Measurements from ENCODE around the gene PQBP1.
"Not testable (repeated sequence)": the region's sequence is repeated elsewhere in the genome, so short reads cannot be mapped to it uniquely, and the experiment has no call there.

PQBP1 gene, protein sequence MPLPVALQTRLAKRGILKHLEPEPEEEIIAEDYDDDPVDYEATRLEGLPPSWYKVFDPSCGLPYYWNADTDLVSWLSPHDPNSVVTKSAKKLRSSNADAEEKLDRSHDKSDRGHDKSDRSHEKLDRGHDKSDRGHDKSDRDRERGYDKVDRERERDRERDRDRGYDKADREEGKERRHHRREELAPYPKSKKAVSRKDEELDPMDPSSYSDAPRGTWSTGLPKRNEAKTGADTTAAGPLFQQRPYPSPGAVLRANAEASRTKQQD

DNA sequence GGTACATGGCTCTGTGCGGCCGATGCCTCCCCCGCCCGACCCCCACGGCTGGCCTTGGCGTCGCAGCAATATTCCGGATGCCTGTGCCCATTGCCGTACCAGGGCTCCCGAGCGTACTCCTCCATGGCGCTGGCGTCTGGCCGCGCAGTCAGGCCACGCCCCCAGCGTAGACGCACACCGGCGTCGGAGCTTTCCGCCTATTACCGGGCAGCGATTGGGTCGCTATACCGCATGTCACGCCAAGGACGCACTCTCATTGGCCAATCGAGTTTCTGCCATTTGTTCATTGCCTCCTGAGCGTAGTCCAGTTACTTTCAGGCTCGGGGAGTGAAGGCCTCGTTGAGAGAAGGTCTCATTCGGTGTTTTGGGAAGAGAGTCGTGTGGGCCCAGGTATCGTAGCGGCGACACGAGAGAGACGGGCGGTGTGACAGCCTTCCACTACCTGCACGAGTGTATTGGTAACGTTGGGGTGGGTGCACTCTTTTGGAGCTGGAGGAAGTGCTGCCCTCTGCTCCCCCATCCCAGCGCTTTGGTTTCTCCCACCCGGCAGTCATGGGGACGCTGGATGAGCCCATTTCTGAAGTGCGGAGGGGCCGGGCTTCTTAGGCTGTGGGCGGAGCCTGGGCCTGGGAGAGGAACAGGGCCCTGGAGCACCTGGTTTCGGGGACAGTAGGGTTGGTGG lies at the start of gene PQBP1, which contains the start of gene TIMM17B:
TSS of gene PQBP1 (plus strand) at position 306 of the 682 bp plus-strand sequence. CDS start 580 bp downstream, outside the sequence.
TSS of gene TIMM17B (minus strand) at position 144 of the 682 bp plus-strand sequence. CDS start at position 125, 19 bp downstream.
- ATAC-seq (peak; percentile 95), DNase-seq (peak; percentile 82 to 92)
- Mint-ChIP-seq H3K27me3 (no peaks in the 10 kb centered on the region), H3K4me1 (peaks cover 39% of the 10 kb centered on the region), H3K27ac (peak within 1 kb of the TSS; percentile 93 to 97), H3K9me3 (no peaks in the 10 kb centered on the region), H3K4me3 (peak within 1 kb of the TSS; percentile 81 to 95)

DNA sequence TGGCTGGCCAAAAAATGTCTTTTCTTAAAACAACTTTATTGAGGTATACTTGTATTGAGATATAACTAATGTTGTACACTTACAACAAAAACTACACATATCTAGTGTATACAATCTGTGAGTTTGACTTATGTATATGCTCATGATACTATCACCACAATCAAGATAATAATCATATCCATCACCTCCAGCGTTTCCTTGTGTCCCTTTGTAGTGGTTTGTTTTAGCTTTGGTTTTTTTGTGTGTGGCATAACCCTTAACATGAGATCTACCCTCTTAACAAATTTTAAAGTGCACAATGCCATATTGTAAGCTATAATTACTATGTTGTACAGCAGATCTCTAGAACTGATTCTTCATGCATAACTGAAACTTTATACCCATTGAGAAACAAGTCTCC lies 48.9 kb upstream of the PQBP1 start:
- ATAC-seq (no peak), DNase-seq (no peak)
- Mint-ChIP-seq H3K27ac (peak overlapping the region in 1 of 2 donors; percentile 85), H3K9me3 (no peaks in the 10 kb centered on the region), H3K27me3 (peaks cover 8% of the 10 kb centered on the region), H3K4me1 (peaks cover 4% of the 10 kb centered on the region), H3K4me3 (no peak overlapping the region)

DNA sequence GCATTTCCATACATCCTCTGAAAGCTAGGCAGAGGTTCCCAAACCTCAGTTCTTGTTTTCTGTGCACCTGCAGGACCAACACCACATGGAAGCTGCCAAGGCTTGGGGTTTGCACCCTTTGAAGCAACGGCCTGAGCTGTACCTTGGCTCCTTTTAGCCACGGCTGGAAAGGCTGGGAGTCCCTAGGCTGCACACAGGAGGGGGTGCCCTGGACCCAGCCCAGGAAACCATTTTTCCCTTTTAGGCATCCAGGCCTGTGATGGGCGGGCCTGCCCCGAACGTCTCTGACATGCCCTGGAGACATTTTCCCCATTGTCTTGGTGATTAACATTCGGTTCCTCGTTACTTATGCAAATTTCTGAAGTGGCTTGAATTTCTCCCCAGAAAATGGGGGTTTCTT lies 44.9 kb upstream of the PQBP1 start:
- no peak for ATAC-seq
- no peak overlapping the region for H3K27ac Mint-ChIP-seq
- no peaks in the 10 kb centered on the region for H3K9me3 Mint-ChIP-seq
- no peak for DNase-seq
- H3K4me1 Mint-ChIP-seq = peaks cover 15% of the 10 kb centered on the region
- H3K4me3 Mint-ChIP-seq = no peak overlapping the region
- peaks cover 8% of the 10 kb centered on the region for H3K27me3 Mint-ChIP-seq

DNA sequence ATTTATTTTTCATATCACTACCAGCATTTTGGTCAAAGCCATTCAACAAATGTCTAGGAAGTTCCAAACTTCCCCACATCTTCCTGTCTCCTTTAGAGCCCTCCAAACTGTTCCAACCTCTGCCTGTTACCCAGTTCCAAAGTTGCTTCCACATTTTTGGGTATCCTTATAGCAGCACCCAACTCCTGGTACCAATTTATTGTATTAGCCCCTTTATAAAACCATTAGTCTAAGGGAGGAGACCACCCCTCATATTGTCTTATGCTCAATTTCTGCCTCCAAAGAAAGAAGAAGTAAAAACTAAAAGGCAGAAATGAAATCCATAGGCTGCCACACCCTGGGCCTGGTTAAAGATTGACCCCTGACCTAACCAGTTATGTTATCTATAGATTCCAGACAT lies 44.2 kb upstream of the PQBP1 start:
- not testable (repeated sequence) for H3K9me3 Mint-ChIP-seq, H3K27ac Mint-ChIP-seq, H3K27me3 Mint-ChIP-seq, H3K4me3 Mint-ChIP-seq, DNase-seq, ATAC-seq
- peaks cover 15% of the 10 kb centered on the region for H3K4me1 Mint-ChIP-seq

DNA sequence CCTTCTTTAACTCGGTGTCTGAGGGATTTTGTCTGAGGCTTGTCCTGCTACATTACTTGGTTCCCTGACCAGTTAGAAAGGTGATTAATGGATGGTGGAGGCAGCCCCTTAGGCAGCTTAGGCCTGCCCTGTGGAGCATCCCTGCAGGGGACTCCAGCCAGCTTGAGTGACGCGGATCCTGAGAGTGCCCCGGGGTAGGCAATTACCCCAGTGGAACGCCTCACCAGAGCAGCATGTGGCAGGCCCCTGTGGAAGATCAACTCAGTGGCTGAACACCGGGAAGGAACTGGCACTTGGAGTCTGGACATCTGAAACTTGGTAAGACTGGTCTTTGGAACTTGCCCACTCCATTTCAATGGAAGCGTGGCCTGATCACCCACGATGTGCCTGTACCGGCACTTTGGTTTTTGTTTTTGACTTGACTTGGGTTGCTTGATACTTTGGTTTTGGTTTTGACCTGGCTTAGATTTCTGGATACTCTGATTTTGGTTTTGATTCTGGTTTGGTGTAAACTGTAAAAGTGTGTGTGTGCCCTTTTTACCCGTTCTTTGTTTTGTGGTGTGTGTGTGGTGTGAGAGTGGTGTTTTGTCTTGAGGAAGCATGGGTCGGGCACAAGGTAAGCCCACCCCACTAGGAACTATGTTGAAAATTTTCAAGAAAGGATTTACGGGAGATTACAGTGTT lies 43.5 kb upstream of the PQBP1 start:
- H3K27me3 Mint-ChIP-seq, H3K4me3 Mint-ChIP-seq, H3K27ac Mint-ChIP-seq, DNase-seq, H3K9me3 Mint-ChIP-seq, ATAC-seq: not testable (repeated sequence)
- peaks cover 11% of the 10 kb centered on the region for H3K4me1 Mint-ChIP-seq

DNA sequence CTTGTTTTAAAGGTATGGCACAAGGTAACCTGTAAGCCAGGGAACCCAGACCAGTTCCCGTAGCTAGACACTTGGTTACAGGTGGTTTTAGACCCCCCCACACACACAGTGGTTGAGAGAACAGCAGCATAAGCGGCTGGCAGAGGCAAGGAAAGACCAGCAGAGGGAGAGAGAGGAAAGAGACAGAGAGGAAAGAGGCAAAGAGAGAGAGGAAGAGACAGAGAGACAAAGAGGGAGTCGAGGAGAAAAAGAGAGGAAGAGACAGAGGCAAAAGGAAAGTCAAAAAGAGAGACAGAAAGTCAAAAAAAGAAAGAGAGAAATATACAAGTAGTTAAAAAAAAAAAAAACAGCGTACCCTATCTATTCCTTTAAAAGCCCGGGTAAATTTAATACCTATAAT lies 42.8 kb upstream of the PQBP1 start:
- peak in 1 of 2 donors; percentile 9 for DNase-seq
- Mint-ChIP-seq H3K27ac (peak overlapping the region in 1 of 2 donors; percentile 87), H3K27me3 (peaks cover 8% of the 10 kb centered on the region), H3K4me3 (no peak overlapping the region), H3K9me3 (no peaks in the 10 kb centered on the region), H3K4me1 (peaks cover 11% of the 10 kb centered on the region)
- ATAC-seq = no peak

DNA sequence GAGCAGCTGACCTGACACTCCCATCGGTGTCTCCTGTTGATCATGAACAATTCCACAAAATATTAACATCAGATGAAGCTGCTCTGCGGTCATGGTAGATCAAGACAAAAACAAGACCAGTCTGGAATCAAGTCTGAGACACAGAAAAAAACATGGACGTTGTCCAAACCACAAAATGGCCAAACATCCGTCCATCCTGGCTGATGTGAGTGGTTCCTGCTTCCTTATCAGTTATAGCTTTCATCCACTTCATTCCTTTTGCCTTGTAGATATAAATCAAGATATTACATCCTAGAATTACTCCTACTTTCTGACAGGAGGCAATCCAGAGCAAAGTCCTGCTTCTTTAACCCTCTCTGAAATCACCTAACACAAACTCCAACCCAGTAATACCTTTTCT lies 33.5 kb upstream of the PQBP1 start:
- no peak for DNase-seq
- H3K27me3 Mint-ChIP-seq = peaks cover 8% of the 10 kb centered on the region
- H3K4me1 Mint-ChIP-seq = no peaks in the 10 kb centered on the region
- ATAC-seq = no peak
- no peak overlapping the region for H3K27ac Mint-ChIP-seq
- no peaks in the 10 kb centered on the region for H3K9me3 Mint-ChIP-seq
- H3K4me3 Mint-ChIP-seq = no peak overlapping the region

DNA sequence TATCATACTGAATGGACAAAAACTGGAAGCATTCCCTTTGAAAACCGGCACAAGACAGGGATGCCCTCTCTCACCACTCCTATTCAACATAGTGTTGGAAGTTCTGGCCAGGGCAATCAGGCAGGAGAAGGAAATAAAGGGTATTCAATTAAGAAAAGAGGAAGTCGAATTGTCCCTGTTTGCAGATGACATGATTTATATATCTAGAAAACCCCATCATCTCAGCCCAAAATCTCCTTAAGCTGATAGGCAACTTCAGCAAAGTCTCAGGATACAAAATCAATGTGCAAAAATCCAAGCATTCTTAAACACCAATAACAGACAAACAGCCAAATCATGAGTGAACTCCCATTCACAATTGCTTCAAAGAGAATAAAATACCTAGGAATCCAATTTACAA lies 25.7 kb upstream of the PQBP1 start:
- not testable (repeated sequence) for H3K4me3 Mint-ChIP-seq, H3K9me3 Mint-ChIP-seq

DNA sequence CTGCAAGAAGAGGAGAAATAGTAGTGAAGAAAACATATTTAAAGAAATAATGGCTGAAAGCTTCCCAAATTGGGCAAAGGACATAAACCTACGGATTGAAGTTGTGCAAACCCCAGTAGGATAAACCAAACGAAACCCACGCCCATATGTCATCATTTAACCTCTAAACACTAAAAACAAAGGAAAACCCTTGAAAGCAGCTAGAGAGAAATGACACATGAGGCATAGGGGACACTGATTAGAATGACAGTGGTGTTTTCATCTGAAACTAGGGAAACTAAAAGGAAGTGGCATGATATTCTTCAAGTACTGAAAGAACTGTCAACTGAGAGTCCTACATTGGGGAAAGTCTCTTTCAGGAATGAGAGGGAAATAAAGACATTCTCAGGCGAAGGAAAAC lies 20.8 kb upstream of the PQBP1 start:
- not testable (repeated sequence) for DNase-seq, H3K4me3 Mint-ChIP-seq, H3K27me3 Mint-ChIP-seq, H3K27ac Mint-ChIP-seq, ATAC-seq, H3K4me1 Mint-ChIP-seq, H3K9me3 Mint-ChIP-seq

More for the DNA sequence above, 25.7 kb upstream of the PQBP1 start:
- not testable (repeated sequence) for ATAC-seq, H3K27ac Mint-ChIP-seq, H3K4me1 Mint-ChIP-seq, H3K27me3 Mint-ChIP-seq, DNase-seq

DNA sequence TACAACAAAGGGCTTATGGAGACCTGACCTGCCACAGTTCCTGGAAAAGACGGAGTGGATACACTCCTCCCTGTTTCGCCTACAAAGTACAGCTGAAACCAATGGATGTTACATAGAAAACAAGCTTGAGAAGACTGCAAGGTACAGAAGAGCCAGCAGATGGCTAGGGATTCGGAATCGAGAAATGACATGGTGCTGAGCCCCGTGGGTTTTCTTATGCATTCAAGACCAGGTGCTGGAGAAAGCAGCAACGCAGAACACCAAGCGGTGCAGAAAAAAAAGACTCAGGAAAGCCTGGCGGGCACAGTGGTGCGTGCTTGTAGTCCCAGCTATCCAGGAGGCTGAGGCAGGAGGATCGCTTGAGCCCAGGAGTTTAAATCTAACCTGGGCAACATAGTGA lies 14.0 kb upstream of the PQBP1 start:
- H3K4me1 Mint-ChIP-seq = no peaks in the 10 kb centered on the region
- no peak for ATAC-seq
- H3K27ac Mint-ChIP-seq = no peak overlapping the region
- H3K27me3 Mint-ChIP-seq = no peaks in the 10 kb centered on the region
- H3K9me3 Mint-ChIP-seq = no peaks in the 10 kb centered on the region
- DNase-seq = no peak
- H3K4me3 Mint-ChIP-seq = no peak overlapping the region

DNA sequence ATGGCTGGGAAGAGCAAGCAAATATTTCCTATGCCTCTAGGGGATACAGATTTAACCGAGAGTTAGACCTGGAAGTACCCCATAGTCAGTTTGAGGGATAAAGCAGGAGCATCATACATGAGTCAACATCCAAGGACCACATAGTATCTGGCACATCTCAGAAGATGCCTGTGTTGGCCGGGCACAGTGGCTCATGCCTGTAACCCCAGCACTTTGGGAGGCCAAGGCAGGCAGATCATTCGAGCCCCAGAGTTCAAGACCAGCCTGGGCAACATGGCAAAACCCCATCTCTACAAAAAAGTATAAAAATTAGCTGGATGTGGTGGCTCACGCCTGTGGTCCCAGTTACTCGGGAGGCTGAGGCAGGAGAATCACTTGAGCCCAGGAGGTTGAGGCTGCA lies 11.1 kb upstream of the PQBP1 start:
- not testable (repeated sequence) for H3K27me3 Mint-ChIP-seq, H3K9me3 Mint-ChIP-seq, ATAC-seq, H3K4me3 Mint-ChIP-seq, DNase-seq, H3K27ac Mint-ChIP-seq
- H3K4me1 Mint-ChIP-seq = peaks cover 12% of the 10 kb centered on the region

DNA sequence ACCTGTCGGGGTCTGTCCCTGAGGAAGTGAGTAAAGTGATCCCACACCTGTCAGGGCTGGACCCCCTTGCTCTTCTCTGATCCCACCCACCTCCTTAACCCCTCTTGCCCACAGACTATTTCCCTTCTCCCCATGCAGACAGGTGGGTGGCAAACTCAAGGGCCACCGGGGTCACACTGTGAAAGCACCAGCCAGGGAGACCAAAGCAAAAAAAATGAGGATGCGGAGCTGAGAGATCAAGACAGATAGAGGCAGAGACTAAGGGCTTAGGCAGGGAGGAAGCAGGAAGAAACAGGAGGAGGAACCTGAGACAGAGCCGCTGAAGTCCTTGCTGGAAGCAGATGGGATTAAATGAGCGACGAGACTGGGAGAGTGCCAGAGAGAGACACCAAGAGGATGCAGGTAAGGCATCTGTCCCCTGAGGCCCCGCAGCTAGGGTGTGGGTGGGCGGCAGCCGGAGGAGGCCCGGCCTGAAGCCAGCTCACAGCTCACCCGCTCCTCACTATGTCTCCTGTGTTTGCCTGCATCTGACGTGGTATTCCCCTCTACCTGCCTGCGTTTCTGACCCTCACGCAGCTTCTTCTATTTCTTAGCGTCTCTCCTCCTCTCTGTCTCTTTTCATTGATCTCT lies 7.3 kb upstream of the PQBP1 start:
- peaks cover 27% of the 10 kb centered on the region for H3K4me1 Mint-ChIP-seq
- peak overlapping the region in 1 of 2 donors; percentile 90 for H3K27ac Mint-ChIP-seq
- H3K9me3 Mint-ChIP-seq = no peaks in the 10 kb centered on the region
- H3K27me3 Mint-ChIP-seq = no peaks in the 10 kb centered on the region
- ATAC-seq = peak; percentile 24
- DNase-seq = no peak
- H3K4me3 Mint-ChIP-seq = peak overlapping the region; percentile 93 to 97

DNA sequence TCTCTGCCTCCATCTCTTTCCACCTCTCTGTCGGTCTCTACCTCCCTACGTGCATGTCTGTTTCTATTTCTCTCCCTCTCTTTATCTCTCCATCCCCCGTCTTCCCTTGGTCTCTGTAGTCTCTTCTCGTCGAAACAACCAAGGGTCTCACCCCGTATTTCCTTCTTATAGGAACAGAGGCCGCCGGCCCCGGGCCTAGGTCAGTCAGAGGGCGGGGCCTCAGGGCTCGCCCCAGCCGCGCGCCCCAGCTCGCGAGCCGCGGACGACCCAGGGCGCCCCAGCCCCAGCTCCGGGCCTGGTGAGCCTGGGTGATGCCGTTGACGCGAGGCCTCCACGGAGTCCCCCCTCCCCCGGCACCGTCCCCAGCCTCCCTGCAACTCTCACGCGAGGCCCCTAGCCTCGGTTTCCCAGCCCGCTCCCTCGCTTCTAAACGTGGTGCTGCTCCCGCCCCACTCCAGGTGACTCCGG lies 6.8 kb upstream of the PQBP1 start:
- peak overlapping the region in 1 of 2 donors; percentile 90 for H3K27ac Mint-ChIP-seq
- ATAC-seq = peak; percentile 73
- H3K27me3 Mint-ChIP-seq = no peaks in the 10 kb centered on the region
- H3K9me3 Mint-ChIP-seq = no peaks in the 10 kb centered on the region
- H3K4me3 Mint-ChIP-seq = peak overlapping the region; percentile 93 to 97
- peaks cover 29% of the 10 kb centered on the region for H3K4me1 Mint-ChIP-seq
- peak in 1 of 2 donors; percentile 35 for DNase-seq

DNA sequence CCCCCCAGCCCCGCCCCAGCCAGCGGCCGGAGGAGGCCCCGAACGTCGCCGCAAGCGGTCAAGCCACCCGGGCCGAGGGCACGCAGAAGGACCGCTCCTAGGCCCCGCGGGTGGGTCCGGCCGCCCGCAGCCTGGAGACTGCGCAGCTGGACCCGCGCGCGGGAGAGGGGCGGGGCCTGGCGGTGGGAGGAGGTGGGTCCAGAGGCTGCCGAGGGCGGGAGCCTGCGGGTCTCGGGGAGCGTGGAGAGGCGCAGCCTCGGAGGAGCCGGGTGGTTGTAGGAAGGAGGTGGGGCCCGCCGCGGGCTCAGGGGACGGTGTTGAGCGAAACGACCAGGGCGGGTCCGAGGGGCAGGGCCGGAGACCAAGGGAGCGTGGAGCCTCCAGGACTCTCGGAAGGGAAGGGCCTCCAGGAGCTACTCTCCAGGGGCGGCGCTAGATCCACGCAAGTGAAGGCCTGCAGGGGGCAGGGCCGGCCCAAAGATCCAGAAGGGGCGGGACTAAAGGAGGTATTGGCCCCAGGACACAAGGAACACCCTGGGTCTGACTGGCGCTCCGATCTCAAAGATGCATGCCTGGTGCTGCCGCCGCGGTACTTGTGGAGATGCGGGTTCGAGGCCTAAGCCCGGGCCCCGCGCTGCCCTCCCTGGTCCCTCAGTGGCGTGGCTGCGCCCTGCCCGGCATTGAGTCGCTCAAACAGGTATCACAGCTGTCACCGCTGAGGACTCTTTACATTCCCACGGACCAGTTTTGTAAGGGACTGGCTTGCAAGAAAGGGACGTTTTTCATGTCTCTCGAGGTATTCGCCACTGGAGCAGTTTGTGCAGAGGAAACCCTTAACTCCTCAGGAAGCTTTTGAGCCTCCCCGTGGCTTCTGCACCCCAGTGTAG lies 6.1 kb upstream of the PQBP1 start:
- H3K27ac Mint-ChIP-seq = peak overlapping the region in 1 of 2 donors; percentile 20
- ATAC-seq (peak; percentile 91), DNase-seq (peak; percentile 66 to 82)
- peak overlapping the region; percentile 93 to 97 for H3K4me3 Mint-ChIP-seq
- H3K27me3 Mint-ChIP-seq = no peaks in the 10 kb centered on the region
- H3K4me1 Mint-ChIP-seq = peaks cover 33% of the 10 kb centered on the region
- no peaks in the 10 kb centered on the region for H3K9me3 Mint-ChIP-seq
